T-helper 2 cell treated with Interferon-gamma antibody and Interleukin-4, amounts not matched to agents 5 μg/mL and 100 μg/mL, for 36 hours (primary cell): ENCODE data around the gene MAD1L1.
"Not testable (repeated sequence)": the region's sequence is repeated elsewhere in the genome, so short reads cannot be mapped to it uniquely, and the experiment has no call there.

ENCODE experiments used
- DNase-seq: peaks from one replicate; pipeline ENCODE4 v3.0.0; 2021; ENCODE audit warnings: low spot score
- H3K27ac Mint-ChIP-seq: one replicate; pipeline ENCODE4 v1.8.0; 2021; ENCODE audit warnings: mild to moderate bottlenecking, mixed read lengths
- H3K27me3 Mint-ChIP-seq: one replicate; pipeline ENCODE4 v1.8.0; 2021; ENCODE audit warnings: low read depth, mixed read lengths
- H3K36me3 Mint-ChIP-seq: one replicate; pipeline ENCODE4 v1.8.0; 2021; ENCODE audit warnings: low read depth, mixed read lengths
- H3K4me1 Mint-ChIP-seq: one replicate; pipeline ENCODE4 v1.8.0; 2021; ENCODE audit warnings: low read depth, mixed read lengths
- H3K4me3 Mint-ChIP-seq: one replicate; pipeline ENCODE4 v1.8.0; 2022; ENCODE audit warnings: mild to moderate bottlenecking, moderate library complexity, mixed read lengths
- H3K9me3 Mint-ChIP-seq: one replicate; pipeline ENCODE4 v1.8.0; 2021; ENCODE audit warnings: mixed read lengths

The MAD1L1 gene

GRCh38 chr7:1842321-1843221 is 390.2 kb downstream of the MAD1L1 start:
- Mint-ChIP-seq H3K4me1 (no peaks in the 10 kb centered on the region), H3K36me3 (peaks cover 9% of the 10 kb centered on the region), H3K9me3 (no peaks in the 10 kb centered on the region), H3K27ac (no peak overlapping the region), H3K4me3 (no peak overlapping the region), H3K27me3 (no peaks in the 10 kb centered on the region)
- no peak for DNase-seq

GRCh38 chr7:1841286-1842021 is 391.3 kb downstream of the MAD1L1 start:
- not testable (repeated sequence) for H3K27ac Mint-ChIP-seq, H3K27me3 Mint-ChIP-seq, H3K4me3 Mint-ChIP-seq, H3K9me3 Mint-ChIP-seq, H3K4me1 Mint-ChIP-seq, DNase-seq
- peaks cover 12% of the 10 kb centered on the region for H3K36me3 Mint-ChIP-seq

DNA sequence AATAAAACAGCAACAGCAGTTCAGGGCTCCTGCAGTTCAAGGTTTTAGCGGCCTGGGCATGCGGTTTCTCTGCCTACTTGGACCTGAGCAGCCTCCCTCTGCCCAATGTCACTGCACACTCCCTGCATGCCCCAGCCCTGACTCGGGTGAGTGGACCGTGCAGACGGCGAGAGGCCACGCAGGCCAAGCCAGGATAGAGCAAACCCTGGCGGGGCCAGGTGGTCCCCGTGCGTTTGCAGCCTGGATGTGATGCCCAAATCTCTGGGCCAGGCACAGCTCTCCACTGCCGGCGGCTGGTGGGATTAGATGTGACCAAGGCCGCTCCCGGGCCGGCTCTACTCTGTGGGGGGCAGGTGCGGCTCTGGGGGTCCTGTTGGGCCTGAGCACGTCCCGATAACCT is 392.0 kb downstream of the MAD1L1 start:
- H3K4me3 Mint-ChIP-seq, H3K9me3 Mint-ChIP-seq, H3K4me1 Mint-ChIP-seq, DNase-seq, H3K27me3 Mint-ChIP-seq, H3K27ac Mint-ChIP-seq: not testable (repeated sequence)
- H3K36me3 Mint-ChIP-seq: peaks cover 13% of the 10 kb centered on the region

DNA sequence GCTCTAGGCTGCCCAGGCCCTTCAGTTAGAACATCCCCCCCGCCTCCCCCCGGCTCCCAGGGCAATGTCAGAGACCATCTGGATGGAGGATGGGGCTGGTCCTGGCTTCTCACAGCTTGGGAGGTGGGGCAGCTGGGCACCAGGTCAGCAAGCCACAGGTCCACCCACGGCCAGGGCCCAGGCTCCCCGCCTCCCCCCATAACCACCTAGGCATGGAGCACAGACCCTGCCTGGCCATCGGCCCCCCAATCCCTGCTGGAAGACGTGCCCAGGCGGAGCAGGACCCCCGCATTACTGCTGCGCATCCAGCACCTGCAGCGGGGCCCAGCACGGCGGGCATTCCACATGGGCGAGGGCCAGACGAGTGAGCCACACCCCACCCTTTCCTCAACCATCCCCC is 393.0 kb downstream of the MAD1L1 start:
- H3K4me3 Mint-ChIP-seq: no peak overlapping the region
- peaks cover 17% of the 10 kb centered on the region for H3K36me3 Mint-ChIP-seq
- no peaks in the 10 kb centered on the region for H3K27me3 Mint-ChIP-seq
- no peak for DNase-seq
- no peak overlapping the region for H3K27ac Mint-ChIP-seq
- no peaks in the 10 kb centered on the region for H3K4me1 Mint-ChIP-seq
- H3K9me3 Mint-ChIP-seq: peaks cover 5% of the 10 kb centered on the region

DNA sequence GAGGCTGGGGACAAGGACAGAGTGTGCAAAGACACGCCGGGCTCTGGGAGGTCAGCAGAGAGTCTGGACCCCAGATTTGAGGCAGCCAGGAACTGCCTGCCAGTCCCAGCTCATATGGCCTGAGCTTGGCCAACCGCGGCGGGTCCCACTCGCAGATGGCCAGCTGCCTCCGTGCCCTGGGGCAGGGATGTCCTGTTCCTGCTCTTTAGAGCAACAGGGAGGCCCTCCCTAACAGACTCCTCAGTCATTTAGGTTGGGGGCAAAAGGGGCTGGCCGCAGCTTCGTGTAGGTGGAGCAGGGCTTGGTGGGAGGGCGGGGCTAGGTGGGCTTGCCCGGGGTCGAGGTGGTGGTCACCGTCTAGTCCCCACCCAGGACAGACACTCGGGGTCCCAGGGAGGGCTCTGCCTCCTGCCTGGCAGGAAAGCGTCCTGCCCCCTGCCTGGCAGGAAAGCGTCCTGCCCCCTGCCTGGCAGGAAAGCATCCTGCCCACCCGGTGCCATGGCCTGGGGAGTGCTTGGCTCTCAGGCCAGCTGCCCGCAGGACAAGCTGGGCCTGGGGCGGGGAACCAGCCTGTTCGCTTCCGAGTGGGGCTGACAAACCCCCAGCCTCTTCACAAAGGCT is 393.7 kb downstream of the MAD1L1 start:
- DNase-seq, H3K27me3 Mint-ChIP-seq, H3K9me3 Mint-ChIP-seq, H3K4me1 Mint-ChIP-seq, H3K4me3 Mint-ChIP-seq, H3K27ac Mint-ChIP-seq: not testable (repeated sequence)
- H3K36me3 Mint-ChIP-seq: peaks cover 20% of the 10 kb centered on the region

DNA sequence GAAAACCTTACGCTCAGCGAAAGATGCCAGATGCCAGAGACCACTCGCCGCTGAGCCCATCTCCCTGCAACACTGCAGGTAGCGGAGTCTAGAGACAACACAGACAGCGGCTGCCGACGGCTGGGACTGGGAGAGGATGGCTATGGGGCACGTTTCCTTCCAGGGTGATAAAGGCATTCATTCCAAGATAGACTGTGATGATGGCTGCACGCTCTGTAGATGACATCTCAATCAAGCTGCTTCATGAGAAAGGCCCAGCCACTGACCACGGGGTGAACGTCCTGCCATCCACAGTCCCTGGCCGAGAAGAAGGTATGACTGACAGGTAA is 394.2 kb downstream of the MAD1L1 start:
- not testable (repeated sequence) for H3K4me1 Mint-ChIP-seq, H3K4me3 Mint-ChIP-seq, DNase-seq, H3K27me3 Mint-ChIP-seq, H3K27ac Mint-ChIP-seq
- Mint-ChIP-seq H3K9me3 (peaks cover 11% of the 10 kb centered on the region), H3K36me3 (peaks cover 20% of the 10 kb centered on the region)

DNA sequence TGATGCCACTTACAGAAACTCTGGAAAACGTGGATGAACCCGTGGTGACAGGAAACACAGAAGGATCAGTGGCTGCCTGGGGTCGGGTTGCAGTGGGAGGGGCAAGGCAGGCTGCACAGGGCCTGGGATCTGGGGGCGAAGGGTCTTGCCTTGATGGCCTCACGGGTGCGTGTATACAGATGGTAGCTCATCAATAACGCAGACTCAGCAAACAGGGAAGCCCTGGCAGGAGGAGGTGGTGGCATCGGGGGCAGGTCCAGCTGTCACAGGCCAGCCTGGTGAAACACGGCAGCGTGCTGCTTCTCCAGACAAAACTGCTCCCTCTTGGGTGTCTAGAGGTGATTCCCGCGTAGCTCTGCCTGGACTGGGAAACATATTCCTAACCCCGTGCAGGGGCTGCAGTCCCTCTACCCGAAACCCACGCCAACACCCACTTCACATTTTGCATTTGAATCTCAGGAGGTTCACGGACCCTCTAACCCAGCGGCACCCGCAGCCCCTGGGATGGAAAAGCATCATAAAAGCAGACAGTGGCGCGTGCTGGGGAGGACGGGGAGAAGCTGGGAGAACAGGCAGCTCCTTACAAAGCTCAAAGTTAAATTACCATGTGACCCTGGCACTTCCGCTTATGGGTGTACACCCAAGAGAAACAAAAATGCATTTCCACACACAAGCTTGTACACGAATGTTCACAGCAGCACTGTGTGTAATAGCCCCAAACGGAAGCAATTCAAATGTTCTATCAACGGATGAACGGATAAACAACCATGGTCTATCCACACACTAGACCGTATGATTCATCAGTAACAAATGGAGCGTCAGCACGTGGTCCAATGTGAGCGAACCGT is 394.8 kb downstream of the MAD1L1 start:
- peaks cover 17% of the 10 kb centered on the region for H3K9me3 Mint-ChIP-seq
- H3K27ac Mint-ChIP-seq, H3K4me3 Mint-ChIP-seq, H3K27me3 Mint-ChIP-seq, DNase-seq, H3K4me1 Mint-ChIP-seq: not testable (repeated sequence)
- peaks cover 20% of the 10 kb centered on the region for H3K36me3 Mint-ChIP-seq

DNA sequence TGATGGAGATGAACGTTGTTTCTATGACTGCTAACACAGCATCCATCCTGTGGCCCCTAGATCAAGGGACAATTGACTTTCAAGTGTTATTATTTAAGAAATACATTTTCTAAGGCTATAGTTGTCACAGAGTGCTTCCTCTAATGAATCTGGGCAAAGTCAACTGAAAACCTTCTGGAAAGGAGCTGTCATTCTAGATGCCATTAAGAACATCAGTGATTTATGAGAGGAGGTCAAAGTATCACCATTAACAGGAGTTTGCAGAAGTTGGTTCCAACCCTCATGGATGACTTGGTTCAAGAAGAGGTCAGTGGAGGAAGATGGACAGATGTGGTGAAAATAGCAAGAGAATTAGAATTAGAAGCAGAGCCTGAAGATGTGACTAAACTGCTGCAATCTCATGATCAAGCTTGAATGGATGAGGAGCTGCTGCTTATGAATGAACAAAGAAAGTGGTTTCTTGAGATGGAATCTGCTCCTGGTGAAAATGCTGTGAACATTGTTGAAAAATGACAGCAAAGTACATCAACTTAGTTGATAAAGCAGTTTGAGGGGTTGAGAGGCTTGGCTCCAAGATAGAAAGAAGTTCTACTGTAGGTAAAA is 400.7 kb downstream of the MAD1L1 start:
- DNase-seq: not testable (repeated sequence)

GRCh38 chr7:1831471-1831870 is 401.3 kb downstream of the MAD1L1 start:
- H3K4me3 Mint-ChIP-seq, H3K4me1 Mint-ChIP-seq, H3K27me3 Mint-ChIP-seq, DNase-seq, H3K27ac Mint-ChIP-seq: not testable (repeated sequence)
- H3K36me3 Mint-ChIP-seq: peaks cover 31% of the 10 kb centered on the region
- peaks cover 36% of the 10 kb centered on the region for H3K9me3 Mint-ChIP-seq

More for the DNA sequence above, 400.7 kb downstream of the MAD1L1 start:
- not testable (repeated sequence) for H3K27ac Mint-ChIP-seq, H3K4me1 Mint-ChIP-seq, H3K27me3 Mint-ChIP-seq, H3K4me3 Mint-ChIP-seq
- H3K36me3 Mint-ChIP-seq: peaks cover 33% of the 10 kb centered on the region
- H3K9me3 Mint-ChIP-seq: peaks cover 36% of the 10 kb centered on the region

- not testable (repeated sequence) for H3K27ac Mint-ChIP-seq, H3K4me3 Mint-ChIP-seq, DNase-seq, H3K4me1 Mint-ChIP-seq, H3K27me3 Mint-ChIP-seq
- Mint-ChIP-seq H3K36me3 (peaks cover 25% of the 10 kb centered on the region), H3K9me3 (peaks cover 30% of the 10 kb centered on the region)
These were observed 403.1 kb downstream of the MAD1L1 start for GRCh38 chr7:1829668-1830067.

GRCh38 chr7:1829111-1829510 is 403.6 kb downstream of the MAD1L1 start:
- H3K9me3 Mint-ChIP-seq: peaks cover 27% of the 10 kb centered on the region
- H3K36me3 Mint-ChIP-seq: peaks cover 22% of the 10 kb centered on the region
- H3K4me3 Mint-ChIP-seq: no peak overlapping the region
- H3K27me3 Mint-ChIP-seq: no peaks in the 10 kb centered on the region
- DNase-seq: no peak
- no peaks in the 10 kb centered on the region for H3K4me1 Mint-ChIP-seq
- H3K27ac Mint-ChIP-seq: no peak overlapping the region

DNA sequence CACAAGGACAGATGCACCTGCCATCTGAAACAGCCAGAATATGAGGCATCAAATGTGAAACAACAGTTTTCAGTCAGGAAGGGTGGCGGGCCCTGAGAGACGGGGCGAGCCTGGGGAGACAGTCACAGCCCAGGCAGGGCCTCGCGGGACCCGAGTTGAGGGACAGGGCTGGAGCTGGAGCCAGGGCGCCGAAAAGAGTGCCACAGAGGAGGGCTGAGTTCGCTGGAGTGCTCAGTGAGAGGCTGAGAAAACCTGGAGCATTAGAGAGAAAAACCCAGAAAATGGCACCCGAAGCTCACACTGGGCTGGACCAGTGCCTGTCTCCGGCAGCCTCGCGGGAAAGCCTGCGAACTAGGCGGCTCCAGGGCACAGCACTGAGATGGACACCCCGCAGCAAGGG is 404.6 kb downstream of the MAD1L1 start:
- not testable (repeated sequence) for H3K4me1 Mint-ChIP-seq, H3K4me3 Mint-ChIP-seq, DNase-seq, H3K27ac Mint-ChIP-seq, H3K27me3 Mint-ChIP-seq
- Mint-ChIP-seq H3K36me3 (peaks cover 20% of the 10 kb centered on the region), H3K9me3 (peaks cover 21% of the 10 kb centered on the region)

GRCh38 chr7:1827521-1827981 is 405.2 kb downstream of the MAD1L1 start:
- H3K36me3 Mint-ChIP-seq: peaks cover 20% of the 10 kb centered on the region
- not testable (repeated sequence) for H3K27me3 Mint-ChIP-seq, H3K4me1 Mint-ChIP-seq, H3K4me3 Mint-ChIP-seq, H3K27ac Mint-ChIP-seq, DNase-seq
- H3K9me3 Mint-ChIP-seq: peaks cover 18% of the 10 kb centered on the region
